Kasumi-1 (cell line): ENCODE results near the gene CFAP74.

Source experiments
- DNase-seq, 2 experiments: peaks; one replicate each; lab custom pipeline; 2025; lab: John Stamatoyannopoulos, UW

CFAP74 gene

GRCh38 chr1:1916851-1917251 lies 86.7 kb downstream of the CFAP74 start:
- DNase-seq = no peak

DNA sequence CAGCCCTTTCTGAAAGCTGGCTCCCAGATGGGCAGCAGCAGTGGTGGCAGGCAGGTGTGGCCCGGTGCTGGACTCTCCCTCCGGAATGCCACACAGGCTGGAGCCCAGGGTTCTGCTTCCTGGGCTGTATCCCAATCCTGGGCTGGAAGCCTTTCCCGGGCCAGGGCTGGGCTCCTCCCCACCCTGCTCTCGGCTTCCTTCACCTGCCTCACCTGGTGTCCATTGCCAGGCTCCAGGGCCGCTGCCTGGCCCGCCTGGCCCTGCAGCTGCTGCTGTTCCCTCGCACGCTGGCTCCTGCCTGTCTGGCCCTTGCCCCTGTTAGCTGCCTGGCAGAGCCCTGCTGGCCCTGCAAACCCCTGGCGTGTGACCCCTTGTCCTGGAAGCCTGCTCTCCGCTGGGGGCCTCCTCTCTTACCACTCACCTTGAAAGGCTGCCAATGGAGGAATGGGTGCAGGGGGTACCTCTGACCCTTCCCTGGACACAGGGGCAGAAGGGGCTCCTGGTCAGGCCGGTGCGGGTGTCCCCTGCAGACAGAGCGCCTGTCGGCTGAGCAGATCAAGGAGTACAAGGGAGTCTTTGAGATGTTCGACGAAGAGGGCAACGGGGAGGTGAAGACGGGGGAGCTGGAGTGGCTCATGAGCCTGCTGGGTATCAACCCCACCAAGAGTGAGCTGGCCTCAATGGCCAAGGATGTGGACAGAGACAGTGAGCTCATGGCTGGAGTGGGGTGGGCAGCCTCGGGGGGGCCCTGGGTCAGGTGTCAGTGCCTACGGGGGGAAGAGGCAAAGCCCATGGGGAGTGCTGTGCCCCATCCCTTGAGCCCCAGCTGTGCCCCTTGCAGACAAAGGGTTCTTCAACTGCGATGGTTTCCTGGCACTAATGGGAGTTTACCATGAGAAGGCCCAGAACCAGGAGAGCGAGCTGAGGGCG lies 87.4 kb downstream of the CFAP74 start:
- DNase-seq = no peak

DNA sequence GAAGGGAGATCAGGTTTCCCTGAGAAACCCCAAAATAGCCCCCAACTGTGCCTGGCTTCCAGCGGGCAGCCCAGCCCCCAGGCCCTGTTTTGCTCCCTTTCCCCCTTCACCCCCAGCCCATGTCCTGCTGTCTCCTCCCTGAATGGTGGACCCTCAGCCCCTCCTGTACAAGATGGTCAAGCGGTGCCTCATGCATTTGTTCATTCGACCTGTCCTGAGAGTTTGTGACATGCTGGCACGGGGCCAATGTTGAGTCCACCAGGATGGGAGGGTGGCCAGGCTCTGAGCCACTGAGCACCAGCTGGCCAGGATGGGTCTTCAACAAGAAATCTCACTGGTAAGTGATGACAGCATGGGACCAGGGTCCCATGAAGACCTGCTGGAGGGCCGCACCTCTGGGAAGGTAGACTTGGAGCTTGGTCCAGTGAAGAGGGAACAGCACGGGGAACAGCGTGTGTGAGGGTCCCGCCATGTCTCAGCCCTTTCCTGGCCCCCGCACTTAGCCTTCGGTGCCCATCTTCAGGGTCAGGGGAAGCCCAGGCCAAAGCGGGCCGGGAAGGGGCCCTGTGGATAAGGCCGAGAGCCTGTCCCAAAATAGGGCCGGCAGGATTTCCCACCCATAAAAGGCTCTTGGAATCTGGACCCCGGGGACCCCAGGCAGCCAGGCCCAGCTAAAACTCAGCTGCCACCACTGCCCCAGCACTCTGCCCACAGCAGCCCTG lies 88.5 kb downstream of the CFAP74 start, which contains the start of gene CALML6:
Gene CALML6, plus strand, starts transcription at position 290 of the 722 bp plus-strand sequence. Its CDS starts 21 bp downstream, at position 311.
- DNase-seq = no peak

DNA sequence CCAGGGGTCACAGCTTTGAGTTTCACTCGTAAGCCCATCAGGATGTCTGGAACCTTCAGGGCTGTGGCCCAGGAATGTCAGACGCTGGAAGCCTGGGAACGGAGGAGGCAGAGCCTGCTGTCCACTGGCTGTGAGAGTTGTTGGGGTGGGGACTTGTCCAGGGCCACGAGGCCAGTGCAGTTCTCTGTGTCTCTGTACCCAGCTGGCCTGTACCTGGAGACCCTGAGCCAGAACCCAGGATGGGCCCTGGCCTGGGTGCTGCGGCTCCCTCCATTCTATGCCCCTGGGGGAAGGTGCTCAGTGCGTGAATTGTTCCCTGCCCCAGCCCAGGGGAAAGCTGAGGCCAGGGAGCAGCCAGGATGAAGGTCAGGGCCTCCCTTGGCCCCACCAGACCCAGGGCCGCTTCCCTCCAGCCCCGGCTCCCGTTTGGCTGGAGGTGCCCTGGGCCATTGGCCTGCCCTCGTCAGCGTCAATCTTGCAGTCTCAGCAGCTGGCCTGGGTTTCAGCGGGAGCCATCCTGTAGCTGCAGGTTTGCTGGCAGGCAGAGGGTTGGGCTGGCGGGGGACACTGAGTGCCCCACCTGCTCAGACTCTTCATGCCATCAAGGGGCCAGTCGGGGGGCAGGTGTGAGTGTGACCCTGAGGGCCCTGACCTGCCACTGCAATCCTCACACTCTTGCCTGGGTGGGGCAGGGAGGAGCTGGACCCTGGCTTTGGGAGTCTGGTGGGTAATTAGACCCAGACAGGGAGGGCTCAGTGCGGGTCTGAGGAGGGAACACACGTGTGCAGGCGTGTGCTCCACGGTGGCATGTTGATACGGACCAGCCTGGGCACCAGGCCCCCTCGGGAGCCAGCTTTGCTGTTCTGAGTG lies 89.2 kb downstream of the CFAP74 start:
- DNase-seq = no peak

GRCh38 chr1:1911350-1912041 lies 92.1 kb downstream of the CFAP74 start:
- DNase-seq = no peak

GRCh38 chr1:1910651-1911331 lies 92.8 kb downstream of the CFAP74 start:
- DNase-seq = no peak

DNA sequence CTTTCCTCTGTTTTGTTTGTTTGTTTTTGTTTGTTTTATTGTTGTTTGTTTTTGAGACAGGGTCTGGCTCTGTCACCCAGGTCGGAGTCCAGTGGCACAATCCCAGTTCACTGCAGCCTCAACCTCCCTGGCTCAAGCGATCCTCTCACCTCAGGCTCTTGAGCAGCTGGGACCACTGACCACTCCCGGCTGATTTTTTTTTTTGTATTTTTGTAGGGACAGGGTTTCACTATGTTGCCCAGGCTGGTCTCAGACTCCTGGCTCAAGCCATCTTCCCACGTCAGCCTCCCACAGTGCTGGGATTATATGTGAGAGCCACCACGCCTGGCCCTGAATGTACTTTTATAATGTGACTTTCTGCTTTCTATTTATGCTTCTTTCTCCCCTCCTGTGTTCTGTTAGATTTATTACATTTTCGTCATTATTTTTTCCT lies 93.5 kb downstream of the CFAP74 start:
- DNase-seq = no peak

DNA sequence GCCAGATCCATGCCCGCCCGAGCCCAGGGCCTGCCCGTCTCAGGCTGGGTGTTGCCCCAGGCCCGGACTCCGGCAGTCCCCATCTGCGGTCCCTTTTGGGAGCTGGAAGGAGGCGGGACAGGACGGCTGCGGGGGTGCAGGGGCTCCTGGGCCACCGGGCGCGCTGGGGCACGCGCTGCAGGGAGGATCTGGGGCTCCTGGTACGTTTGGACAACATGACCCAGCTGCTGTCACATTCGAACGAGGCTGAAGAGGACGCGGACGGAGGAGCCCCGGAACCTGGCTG lies 95.1 kb downstream of the CFAP74 start:
- peak in 1 of 2 experiments; percentile 23 for DNase-seq

- no peak for DNase-seq
Measured at GRCh38 chr1:1907098-1907736, 96.4 kb downstream of the CFAP74 start.

- DNase-seq = peak; percentile 66 to 83
Measured at GRCh38 chr1:1906185-1907097, 97.1 kb downstream of the CFAP74 start.

- no peak for DNase-seq
Measured at GRCh38 chr1:1903224-1903623, 100.4 kb downstream of the CFAP74 start.

DNA sequence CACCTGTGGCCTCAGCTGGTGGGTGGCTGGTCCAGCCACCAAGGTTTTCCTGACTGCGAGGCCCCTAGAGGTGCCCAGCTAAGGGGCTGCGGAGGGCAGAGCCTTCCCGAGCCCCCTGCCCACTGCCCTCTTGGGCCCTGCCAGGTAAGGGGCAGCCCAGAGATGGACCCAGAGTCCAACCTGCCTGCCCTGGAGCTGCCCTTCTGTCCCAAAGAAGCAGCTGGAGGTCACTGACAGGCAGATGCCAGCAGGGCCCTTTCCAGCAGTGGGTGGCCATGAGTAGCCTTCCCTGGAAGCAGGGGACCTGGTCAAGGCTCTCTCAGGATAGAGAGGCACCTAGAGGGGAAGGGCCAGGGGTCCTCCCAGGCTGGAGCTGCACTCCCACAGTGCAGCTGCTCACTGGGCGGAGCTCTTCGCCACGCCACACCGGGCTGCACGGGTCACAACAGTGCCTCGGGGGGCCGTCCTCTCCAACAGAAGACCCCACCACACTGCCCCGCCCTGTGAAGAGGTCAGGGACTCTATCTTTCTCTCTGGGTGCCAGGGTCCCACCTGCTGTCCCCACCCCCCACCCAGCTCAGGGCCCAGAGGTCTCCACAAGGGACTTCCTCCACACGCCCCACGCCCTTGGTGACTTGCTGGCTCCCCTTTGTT lies 101.8 kb downstream of the CFAP74 start:
- DNase-seq = no peak

DNA sequence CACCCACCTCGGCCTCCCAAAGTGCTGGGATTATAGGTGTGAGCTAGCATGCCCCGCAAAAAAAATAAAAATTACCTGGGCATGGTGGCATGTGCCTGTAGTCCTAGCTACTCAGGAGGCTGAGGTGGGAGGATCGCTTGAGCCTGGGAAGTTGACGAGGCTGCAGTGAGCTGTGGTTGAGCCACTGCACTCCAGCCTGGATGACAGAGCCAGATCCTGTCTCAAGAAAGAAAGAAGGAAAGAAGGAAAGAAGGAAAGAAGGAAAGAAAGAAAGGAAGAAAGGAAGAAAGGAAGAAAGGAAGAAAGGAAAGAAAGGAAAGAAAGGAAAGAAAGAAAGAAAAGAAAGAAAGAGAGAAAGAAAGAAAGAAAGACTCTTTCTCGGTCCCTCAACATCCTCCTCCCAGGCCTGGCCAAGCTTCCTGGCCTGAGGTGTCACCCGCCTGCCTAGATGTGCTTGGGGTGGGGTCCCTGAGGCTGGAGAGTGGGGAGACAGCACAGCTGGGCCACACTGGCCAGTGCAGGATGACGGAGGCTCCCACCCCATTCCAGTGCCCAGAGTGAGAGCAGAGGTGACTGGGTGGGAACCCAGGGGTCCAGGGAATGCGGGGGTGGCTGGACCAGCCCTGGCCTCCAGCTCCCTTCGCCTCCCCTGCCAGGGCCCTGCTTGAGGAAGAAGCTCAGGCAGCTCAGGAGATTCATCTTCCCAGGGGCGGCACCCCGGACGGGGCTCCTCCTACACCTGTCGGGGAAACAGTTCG lies 102.5 kb downstream of the CFAP74 start:
- DNase-seq = no peak

DNA sequence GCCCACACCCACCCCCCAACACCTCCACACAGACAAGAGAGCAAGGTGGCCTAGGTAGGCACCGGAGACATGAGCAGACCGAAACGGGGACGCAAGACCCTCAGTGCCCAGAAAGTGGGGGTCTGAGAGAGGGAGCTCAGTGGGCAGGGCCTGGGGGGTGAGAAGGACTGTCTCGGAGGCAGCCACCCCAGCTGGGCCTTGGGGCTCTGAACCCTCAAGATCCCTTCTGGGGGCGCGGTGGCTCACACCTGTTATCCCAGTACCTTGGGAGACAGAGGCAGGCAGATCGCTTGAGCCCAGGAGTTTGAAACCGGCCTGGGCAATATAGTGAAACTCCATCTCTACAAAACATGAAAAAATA lies 103.6 kb downstream of the CFAP74 start:
- no peak for DNase-seq

GRCh38 chr1:1899266-1899966 lies 104.2 kb downstream of the CFAP74 start:
- DNase-seq = peak; percentile 63 to 64

- no peak for DNase-seq
Measured at GRCh38 chr1:1898246-1898933, 105.2 kb downstream of the CFAP74 start.
